HCT116 (cell line): ENCODE measurements around the gene CAMK2G. TPM values are rescaled to one million over a fixed set of nuclear protein-coding genes. Genes with fewer than 3 reads are reported as not detected.

ENCODE experiments used
- ATAC-seq: fragments of 200-7000 bp; cut with Tn5 transposase; 2 replicates; pipeline ENCODE4 v1.9.1; 2020; ENCODE audit warnings: mild to moderate bottlenecking, moderate library complexity
- BruUV-seq: library from RNA; stranded (reverse); fragments of 400-500 nt; replicated peaks from 2 replicates; lab custom pipeline; 2021; lab: Mats Ljungman, UMichigan
- CTCF ChIA-PET: fragments of 300-600 bp; sonication (Branson Sonifier 250); formaldehyde crosslinking; loops from one replicate; lab custom pipeline; 2021; ENCODE audit warnings: antibody characterized with exemption; lab: Charles Lee
- POLR2A ChIA-PET: fragments of 300-600, 350-600 bp; sonication (Branson Sonifier 250); formaldehyde crosslinking; loops from one replicate; lab custom pipeline; 2021; ENCODE audit warnings: antibody characterized with exemption; lab: Charles Lee
- RAD21 ChIA-PET, 2 experiments: fragments of 300-600 bp; sonication (Branson Sonifier 250); formaldehyde crosslinking; loops; one replicate each; lab custom pipeline; 2023; ENCODE audit warnings: low total read pairs in 2 of 2; ENCODE audit not compliant: uncharacterized antibody in 2 of 2, unreplicated experiment in 2 of 2, low non-redundant PET in 1 of 2; lab: Charles Lee
- DNase-seq: peaks from one replicate; pipeline ENCODE4 v3.0.0-alpha.2; 2010; ENCODE audit warnings: low read depth, low spot score
- H2AFZ ChIP-seq: fragments of 200-600 bp; shearing (Covaris generic), sonication (generic); 2 replicates; pipeline ENCODE4 v1.6.1; 2017; ENCODE audit warnings: low read depth, mixed run types, mixed read lengths, antibody characterized with exemption, low read length; ENCODE audit not compliant: poor library complexity, severe bottlenecking
- H3K27ac ChIP-seq: 2 replicates; pipeline ENCODE4 v1.5.1; 2012; ENCODE audit warnings: low read depth, low read length
- H3K27me3 ChIP-seq: fragments of 200-600 bp; sonication (generic); 2 replicates; pipeline ENCODE4 v1.6.1; 2016; ENCODE audit warnings: mixed run types, low read length, mixed read lengths; ENCODE audit not compliant: insufficient read depth
- H3K36me3 ChIP-seq, 2 experiments: fragments of 200-500 bp in 1 of 2; fragments of 200-600 bp in 1 of 2; sonication (Bioruptor generic) in 1 of 2; sonication (generic) in 1 of 2; 2 replicates each; pipeline versions ENCODE4 v1.5.1 to v1.6.1; 2014 to 2016; ENCODE audit warnings: low read length in 2 of 2, inconsistent platforms in 1 of 2, mixed read lengths in 1 of 2, mixed run types in 1 of 2; ENCODE audit not compliant: insufficient read depth in 2 of 2, control insufficient read depth in 1 of 2
- H3K4me1 ChIP-seq, 2 experiments: fragments of 200-600 bp in 1 of 2; sonication (generic) in 1 of 2; 2 replicates each; pipeline versions ENCODE4 v1.5.1 to v1.6.1; 2012 to 2017; ENCODE audit warnings: low read length in 2 of 2, inconsistent platforms in 1 of 2, mild to moderate bottlenecking in 1 of 2, mixed read lengths in 1 of 2, mixed run types in 1 of 2, moderate library complexity in 1 of 2; ENCODE audit not compliant: insufficient read depth in 2 of 2, control insufficient read depth in 1 of 2
- H3K4me2 ChIP-seq: fragments of 200-600 bp; sonication (generic); 2 replicates; pipeline ENCODE4 v1.6.1; 2017; ENCODE audit warnings: mixed run types, low read length, mixed read lengths
- H3K4me3 ChIP-seq, 2 experiments: fragments of 200-600 bp in 1 of 2; sonication (generic) in 1 of 2; replicated peaks in 1 of 2; 2 replicates each; pipeline ENCODE4 v1.5.1; 2011 to 2016; ENCODE audit warnings: low read length in 2 of 2, control low read depth in 1 of 2, low read depth in 1 of 2, mild to moderate bottlenecking in 1 of 2, mixed read lengths in 1 of 2, mixed run types in 1 of 2
- H3K79me2 ChIP-seq: fragments of 200-600 bp; sonication (generic); 2 replicates; pipeline ENCODE4 v1.6.1; 2017; ENCODE audit warnings: mild to moderate bottlenecking, mixed run types, low read length, moderate library complexity, mixed read lengths; ENCODE audit not compliant: insufficient read depth
- H3K9ac ChIP-seq: fragments of 200-600 bp; sonication (generic); 2 replicates; pipeline ENCODE4 v1.6.1; 2016; ENCODE audit warnings: low read length, mixed read lengths
- H3K9me2 ChIP-seq: fragments of 200-600 bp; sonication (generic), shearing (Covaris generic); 2 replicates; pipeline ENCODE4 v1.6.1; 2017; ENCODE audit warnings: mixed run types, mild to moderate bottlenecking, moderate library complexity; ENCODE audit not compliant: insufficient read depth
- H3K9me3 ChIP-seq, 2 experiments: fragments of 200-500 bp in 1 of 2; fragments of 200-600 bp in 1 of 2; sonication (Bioruptor generic) in 1 of 2; sonication (generic) in 1 of 2; 2 replicates each; pipeline ENCODE4 v1.6.1; 2014 to 2017; ENCODE audit warnings: low read length in 2 of 2, mixed read lengths in 2 of 2, inconsistent platforms in 1 of 2, low read depth in 1 of 2, mild to moderate bottlenecking in 1 of 2, mixed run types in 1 of 2, moderate library complexity in 1 of 2; ENCODE audit not compliant: control insufficient read depth in 1 of 2, insufficient read depth in 1 of 2
- H4K20me1 ChIP-seq: fragments of 200-600 bp; sonication (generic), shearing (Covaris generic); 2 replicates; pipeline ENCODE4 v1.6.1; 2017; ENCODE audit warnings: mixed run types, mild to moderate bottlenecking, moderate library complexity; ENCODE audit not compliant: insufficient read depth
- CBX3 ChIP-seq: IDR thresholded peaks from 2 replicates; pipeline ENCODE4 v1.6.1; 2012; ENCODE audit warnings: low read depth
- EZH2 ChIP-seq: fragments of 200-600 bp; sonication (generic); IDR thresholded peaks from 2 replicates; pipeline ENCODE4 v1.6.1; 2017; ENCODE audit warnings: antibody characterized with exemption, mixed run types
- EZH2phosphoT487 ChIP-seq: fragments of 200-600 bp; IDR thresholded peaks from 2 replicates; pipeline ENCODE4 v1.6.1; 2018; ENCODE audit warnings: antibody characterized with exemption, borderline replicate concordance
- POLR2AphosphoS5 ChIP-seq: IDR thresholded peaks from 2 replicates; pipeline ENCODE4 v1.6.1; 2011; ENCODE audit warnings: mild to moderate bottlenecking, low read depth, low read length, moderate library complexity
- RAD21 ChIP-seq: IDR thresholded peaks from 2 replicates; pipeline ENCODE4 v1.6.1; 2012; ENCODE audit warnings: low read depth, mild to moderate bottlenecking
- REST ChIP-seq: IDR thresholded peaks from 2 replicates; pipeline ENCODE4 v1.6.1; 2012; ENCODE audit warnings: low read depth
- SP1 ChIP-seq: IDR thresholded peaks from 2 replicates; pipeline ENCODE4 v1.6.1; 2012; ENCODE audit warnings: low read depth
- TCF7L2 ChIP-seq: IDR thresholded peaks from 2 replicates; pipeline ENCODE4 v1.7.0; 2011; ENCODE audit warnings: borderline replicate concordance, inconsistent platforms; ENCODE audit not compliant: insufficient read depth, insufficient read length; ENCODE audit errors: extremely low read depth
- YY1 ChIP-seq: IDR thresholded peaks from 2 replicates; pipeline ENCODE4 v1.6.1; 2011; ENCODE audit warnings: low read length, low read depth, moderate library complexity, mild to moderate bottlenecking; ENCODE audit not compliant: insufficient replicate concordance; ENCODE audit errors: extremely low read depth
- ZBTB33 ChIP-seq: IDR thresholded peaks from 2 replicates; pipeline ENCODE4 v1.6.1; 2011; ENCODE audit warnings: mild to moderate bottlenecking, low read length, moderate library complexity; ENCODE audit not compliant: insufficient replicate concordance; ENCODE audit errors: extremely low read depth
- ZFX ChIP-seq: fragments of 450-650 bp; IDR thresholded peaks from 2 replicates; pipeline ENCODE4 v1.6.1; 2017
- ZNF274 ChIP-seq: fragments of 200-500 bp; sonication (Bioruptor generic); IDR thresholded peaks from 2 replicates; pipeline ENCODE4 v1.6.1; 2014; ENCODE audit warnings: mild to moderate bottlenecking, low read depth, low read length, inconsistent platforms
- intact Hi-C: fragments of 100-400 bp; cut with micrococcal nuclease; formaldehyde crosslinking; loops from 2 replicates; pipeline ENCODE4 v1.10.0; 2022
- total RNA-seq: library from RNA; stranded (reverse); gene quantifications from one replicate; pipeline ENCODE4 v1.2.1, GENCODE V29; 2021; ENCODE audit not compliant: unreplicated experiment
- TF ChIP-seq, protein P1 (sequence below): IDR thresholded peaks from 2 replicates; pipeline ENCODE4 v1.6.1; 2012

CAMK2G gene
- total RNA-seq, 1 experiment from 2014 or later, result 28.3 TPM

- Histone ChIP-seq H3K4me1 (no peaks in the 10 kb centered on the region), H3K79me2 (no peaks in the 10 kb centered on the region), H2AFZ (no peak overlapping the region), H3K9me2 (no peaks in the 10 kb centered on the region), H3K27ac (no peak overlapping the region), H4K20me1 (no peaks in the 10 kb centered on the region), H3K9ac (no peak overlapping the region), H3K9me3 (no peaks in the 10 kb centered on the region), H3K4me3 (no peak overlapping the region), H3K27me3 (no peaks in the 10 kb centered on the region), H3K4me2 (no peak overlapping the region), H3K36me3 (peaks cover 20 to 35% of the 10 kb centered on the region in 2 experiments; a peak in 3 of 4 replicates)
- ATAC-seq, result no peak
- ChIA-PET RAD21 (interaction anchor here in 1 of 2 experiments (1.4 kb wide), 1 partner anchor 29 kb away, joined by 4 read pairs; no protein-coding TSS in a partner anchor), CTCF (interaction anchor here (0.6 to 2.3 kb wide), 2 partner anchors 29 to 115 kb away, joined by 3 to 17 read pairs; no protein-coding TSS in a partner anchor), POLR2A (no interaction called here)
- BruUV-seq, result no TSS peak
- TF ChIP-seq ZNF274, result no peak
- no peak for TF ChIP-seq ZBTB33
- no peak for TF ChIP-seq CBX3
- TF ChIP-seq TCF7L2, result no peak
- no peak for TF ChIP-seq ZFX
- no peak for TF ChIP-seq REST
- TF ChIP-seq SP1, result no peak
- TF ChIP-seq, protein P1, sequence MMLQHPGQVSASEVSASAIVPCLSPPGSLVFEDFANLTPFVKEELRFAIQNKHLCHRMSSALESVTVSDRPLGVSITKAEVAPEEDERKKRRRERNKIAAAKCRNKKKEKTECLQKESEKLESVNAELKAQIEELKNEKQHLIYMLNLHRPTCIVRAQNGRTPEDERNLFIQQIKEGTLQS, result no peak
- TF ChIP-seq YY1, result no peak
- no peak for TF ChIP-seq EZH2phosphoT487
- TF ChIP-seq POLR2AphosphoS5, result no peak
- no peak for TF ChIP-seq RAD21
- TF ChIP-seq EZH2, result no peak
- intact Hi-C loops, result no loop called here
- DNase-seq, result no peak
Measured at GRCh38 chr10:73850863-73851461, 23.4 kb downstream of the CAMK2G start.
